ENCODE data around the gene DEDD2.

DEDD2 gene

DNA sequence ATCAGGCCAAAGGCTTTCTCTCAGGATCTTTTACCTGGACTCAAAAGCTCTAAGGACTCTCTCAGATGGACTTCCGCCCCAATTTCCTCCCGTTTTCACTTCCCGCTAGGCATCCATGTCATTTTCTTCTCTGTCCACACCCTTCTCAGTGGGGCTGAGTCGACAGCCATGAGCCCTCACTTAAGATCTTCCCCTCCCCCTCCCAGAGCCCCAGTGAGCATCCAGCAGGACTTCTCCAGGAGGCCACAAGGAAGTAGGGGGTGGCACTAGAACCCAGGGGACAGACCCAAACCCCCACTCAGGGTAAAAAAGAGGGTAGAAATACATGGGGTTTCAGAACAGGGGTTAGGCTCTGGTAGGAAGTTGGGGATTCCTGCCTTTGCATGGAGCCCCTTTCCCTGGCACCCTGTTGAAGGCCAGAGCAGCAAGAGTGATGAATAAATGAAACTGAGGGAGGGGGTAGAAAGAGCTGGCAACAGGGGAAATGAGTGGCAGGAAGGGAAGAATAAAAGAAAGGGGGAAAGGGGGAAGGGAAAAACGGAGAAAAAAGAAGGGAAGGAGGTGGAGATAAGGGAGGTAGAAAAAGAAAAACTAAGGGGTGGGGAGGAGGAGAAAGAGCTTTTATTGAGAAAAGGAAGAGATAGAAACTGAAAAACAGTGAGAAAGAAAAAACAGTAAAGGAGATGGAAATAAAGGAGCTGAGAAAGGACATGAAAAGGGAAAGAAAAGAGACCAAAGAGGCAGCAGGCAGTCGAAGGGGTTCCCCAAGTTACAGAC, 42.3 kb downstream of the DEDD2 start:
- TF ChIP-seq, protein P1, sequence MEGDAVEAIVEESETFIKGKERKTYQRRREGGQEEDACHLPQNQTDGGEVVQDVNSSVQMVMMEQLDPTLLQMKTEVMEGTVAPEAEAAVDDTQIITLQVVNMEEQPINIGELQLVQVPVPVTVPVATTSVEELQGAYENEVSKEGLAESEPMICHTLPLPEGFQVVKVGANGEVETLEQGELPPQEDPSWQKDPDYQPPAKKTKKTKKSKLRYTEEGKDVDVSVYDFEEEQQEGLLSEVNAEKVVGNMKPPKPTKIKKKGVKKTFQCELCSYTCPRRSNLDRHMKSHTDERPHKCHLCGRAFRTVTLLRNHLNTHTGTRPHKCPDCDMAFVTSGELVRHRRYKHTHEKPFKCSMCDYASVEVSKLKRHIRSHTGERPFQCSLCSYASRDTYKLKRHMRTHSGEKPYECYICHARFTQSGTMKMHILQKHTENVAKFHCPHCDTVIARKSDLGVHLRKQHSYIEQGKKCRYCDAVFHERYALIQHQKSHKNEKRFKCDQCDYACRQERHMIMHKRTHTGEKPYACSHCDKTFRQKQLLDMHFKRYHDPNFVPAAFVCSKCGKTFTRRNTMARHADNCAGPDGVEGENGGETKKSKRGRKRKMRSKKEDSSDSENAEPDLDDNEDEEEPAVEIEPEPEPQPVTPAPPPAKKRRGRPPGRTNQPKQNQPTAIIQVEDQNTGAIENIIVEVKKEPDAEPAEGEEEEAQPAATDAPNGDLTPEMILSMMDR (IDR thresholded peaks at IDR 0.05): no peak

DNA sequence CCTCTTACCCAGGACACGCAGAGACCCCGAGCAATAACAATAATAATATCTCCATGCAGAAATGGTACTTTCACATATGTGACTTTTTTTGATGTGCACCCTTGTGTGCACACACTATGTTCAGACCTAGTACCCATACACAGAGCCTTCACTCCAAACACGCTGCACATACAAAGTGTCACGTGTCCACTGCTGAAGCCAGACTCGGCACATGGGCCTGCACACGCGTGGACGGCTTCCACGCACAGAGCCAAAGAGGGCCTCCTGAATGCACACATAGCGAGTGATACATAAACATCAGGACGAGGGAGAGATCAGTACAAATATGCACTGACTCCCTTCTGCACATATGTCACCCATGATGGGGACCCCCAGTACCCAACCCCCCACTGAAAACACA, 43.3 kb downstream of the DEDD2 start:
- TF ChIP-seq, protein P1 (IDR thresholded peaks at IDR 0.05): no peak

DNA sequence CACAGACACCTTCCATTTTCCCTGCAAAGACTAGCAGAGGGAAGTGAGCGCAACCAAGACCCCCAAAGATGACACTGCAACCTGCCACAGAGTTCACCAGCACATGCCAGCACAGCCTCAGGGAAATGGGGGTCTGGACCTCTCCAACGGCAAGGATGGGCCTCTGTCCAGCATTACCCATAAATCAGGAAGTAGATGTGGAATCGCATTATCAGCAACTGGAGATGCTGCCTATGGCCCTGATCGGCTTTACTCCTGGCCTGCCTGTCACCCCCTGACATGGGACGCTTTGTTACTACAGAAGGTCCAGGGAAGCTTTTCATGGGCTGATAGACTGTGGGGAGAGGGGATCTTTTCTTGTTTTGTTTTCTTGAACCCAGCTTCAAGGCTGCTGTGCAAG, 43.8 kb downstream of the DEDD2 start:
- TF ChIP-seq, protein P1 (IDR thresholded peaks at IDR 0.05): no peak

DNA sequence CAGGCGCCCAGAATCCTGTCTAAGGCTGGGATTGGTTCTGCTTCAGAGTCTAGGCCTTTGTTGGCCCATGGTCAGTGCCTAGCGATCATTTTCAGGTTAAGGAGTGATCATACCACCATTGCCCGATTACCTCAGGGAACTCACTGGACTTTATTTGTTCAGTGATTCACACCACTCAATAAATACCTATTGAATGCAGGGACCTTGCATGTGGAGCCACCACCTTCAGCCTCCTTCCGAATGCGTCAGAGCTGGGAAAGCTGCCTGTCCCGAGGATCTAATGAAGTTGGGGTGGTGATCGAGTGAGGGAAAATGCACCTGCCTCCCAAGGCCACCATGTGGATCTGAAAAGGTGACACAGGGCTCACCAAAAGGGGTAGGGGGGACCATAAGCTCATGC, 45.2 kb downstream of the DEDD2 start:
- TF ChIP-seq, protein P1 (IDR thresholded peaks at IDR 0.05): no peak

DNA sequence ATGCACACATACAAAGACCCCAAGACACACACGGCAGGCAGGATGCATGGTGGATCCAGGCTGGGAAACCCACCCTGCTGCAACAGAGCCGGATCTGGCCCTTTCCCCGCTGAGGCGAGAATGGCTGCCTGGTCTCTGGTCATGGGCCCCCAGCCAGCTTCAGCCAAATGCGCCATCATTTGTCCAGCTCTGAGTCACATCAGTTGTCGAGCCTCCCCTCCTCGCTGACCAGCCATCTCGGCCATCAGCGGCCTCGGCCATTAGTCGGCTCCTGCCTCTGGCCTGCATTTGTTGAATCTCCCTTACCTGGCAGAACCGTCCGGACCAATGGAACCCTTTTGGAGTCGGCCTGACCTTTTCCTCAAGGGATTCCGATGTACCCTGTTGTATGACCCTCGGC, 46.8 kb downstream of the DEDD2 start:
- TF ChIP-seq, protein P1 (IDR thresholded peaks at IDR 0.05): no peak

DNA sequence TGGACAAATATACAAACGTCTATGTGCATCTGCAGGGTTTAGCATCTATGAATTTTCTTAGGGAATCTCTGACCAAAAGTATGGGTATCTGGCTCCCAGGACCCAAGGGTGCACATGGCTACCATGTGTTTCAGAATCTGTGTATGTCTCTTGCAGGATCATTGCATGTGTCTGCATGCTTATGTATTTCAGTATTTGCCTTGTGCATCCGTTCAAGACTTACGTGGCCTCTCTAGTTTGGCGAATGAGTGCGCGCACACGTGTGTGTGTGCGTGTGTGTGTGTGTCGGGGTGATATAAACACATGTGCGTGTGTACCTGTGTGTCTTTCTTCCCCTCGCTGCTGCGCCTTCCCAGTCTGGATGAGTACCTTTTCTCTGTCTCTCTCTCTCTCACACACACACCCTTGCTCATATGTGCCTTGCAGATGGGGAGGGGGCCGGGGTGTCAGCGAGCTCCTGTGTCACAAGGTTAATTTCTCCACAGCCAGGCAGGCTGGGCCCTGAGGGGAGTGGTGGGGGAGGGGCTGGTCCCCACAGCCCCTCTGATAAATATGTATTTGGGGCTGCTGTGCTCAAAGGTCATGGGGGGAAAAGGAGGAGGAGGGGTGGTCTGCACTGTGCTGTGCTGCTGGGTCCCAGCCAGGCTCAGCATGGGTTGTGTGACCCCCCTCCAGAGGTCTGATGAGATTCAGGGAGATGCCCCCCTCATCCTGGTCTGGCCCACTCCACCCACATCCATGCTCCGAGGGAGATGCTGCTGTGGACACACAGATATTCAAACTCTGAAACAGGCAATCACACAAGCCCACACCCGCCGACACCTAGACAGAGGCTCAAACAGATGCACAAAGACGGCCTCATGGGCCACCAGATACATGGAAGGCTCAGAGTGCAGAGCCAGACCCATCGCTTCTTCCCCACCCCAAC, 47.7 kb downstream of the DEDD2 start:
- TF ChIP-seq, protein P1 (IDR thresholded peaks at IDR 0.05): no peak

DNA sequence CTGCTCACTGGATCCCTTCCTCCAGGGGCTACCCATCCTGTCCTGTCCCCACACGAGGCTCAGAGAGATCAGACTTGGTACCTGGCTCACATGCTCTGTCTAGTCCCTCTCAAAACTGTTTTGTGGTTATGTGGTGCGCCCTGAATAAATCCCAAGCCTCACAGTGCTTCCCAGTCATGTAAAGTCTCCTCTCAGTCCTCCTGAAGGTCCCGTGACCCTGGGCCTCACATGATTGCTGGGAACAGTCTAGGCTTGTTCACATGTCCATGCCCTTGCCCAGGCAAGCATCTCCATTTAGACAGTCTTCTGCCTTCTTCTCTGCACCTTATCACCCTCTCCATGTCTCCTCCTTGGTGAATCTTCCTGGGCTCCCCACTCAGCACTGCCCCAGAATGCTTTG, 49.3 kb downstream of the DEDD2 start:
- TF ChIP-seq, protein P1 (IDR thresholded peaks at IDR 0.05): no peak
